Epithelial cell of proximal tubule (primary cell): ENCODE results near the gene PHC3. TPM values are rescaled to one million over a fixed set of nuclear protein-coding genes. Genes with fewer than 3 reads are reported as not detected.
"Not testable (repeated sequence)": the region's sequence is repeated elsewhere in the genome, so short reads cannot be mapped to it uniquely, and the experiment has no call there.

ENCODE experiments used
- DNase-seq: peaks from one replicate; pipeline ENCODE4 v3.0.0-alpha.2; 2011; ENCODE audit warnings: low read depth
- H3K4me3 ChIP-seq: 2 replicates; pipeline ENCODE4 v1.5.1; 2011; ENCODE audit warnings: low read depth, mild to moderate bottlenecking, low read length
- total RNA-seq: library from RNA; depleted of rRNA; stranded (reverse); fragments of >200 nt; gene quantifications from 2 replicates; pipeline ENCODE4 v1.2.3, GENCODE V29; 2015
- TF ChIP-seq, protein P1 (sequence below): conservative IDR thresholded peaks from 2 replicates; pipeline ENCODE4 v1.5.1; 2012; ENCODE audit warnings: low read depth, mild to moderate bottlenecking, low read length

Gene PHC3
- total RNA-seq, 1 donor from 2014 or later: 13.0 TPM

DNA sequence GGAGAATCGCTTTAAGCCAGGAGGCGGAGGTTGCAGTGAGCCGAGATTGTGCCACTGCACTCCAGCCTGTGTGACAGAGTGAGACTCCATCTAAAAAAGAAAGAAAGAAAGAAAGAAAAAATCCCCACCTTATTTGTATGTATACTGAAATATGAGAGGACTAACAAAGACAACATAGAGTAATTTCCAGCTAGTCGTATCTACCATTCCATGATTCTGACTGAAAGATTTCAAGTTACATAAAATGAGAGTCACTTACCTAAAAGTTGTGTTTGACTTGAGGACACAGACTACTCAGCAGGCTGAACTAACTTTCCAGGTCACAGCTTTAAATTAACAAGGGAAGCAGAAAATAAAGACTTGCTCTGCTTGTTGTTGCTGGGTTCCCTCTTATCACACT is 21.9 kb upstream of the PHC3 start:
- no peak for DNase-seq
- no peak overlapping the region for H3K4me3 ChIP-seq
- TF ChIP-seq, protein P1, sequence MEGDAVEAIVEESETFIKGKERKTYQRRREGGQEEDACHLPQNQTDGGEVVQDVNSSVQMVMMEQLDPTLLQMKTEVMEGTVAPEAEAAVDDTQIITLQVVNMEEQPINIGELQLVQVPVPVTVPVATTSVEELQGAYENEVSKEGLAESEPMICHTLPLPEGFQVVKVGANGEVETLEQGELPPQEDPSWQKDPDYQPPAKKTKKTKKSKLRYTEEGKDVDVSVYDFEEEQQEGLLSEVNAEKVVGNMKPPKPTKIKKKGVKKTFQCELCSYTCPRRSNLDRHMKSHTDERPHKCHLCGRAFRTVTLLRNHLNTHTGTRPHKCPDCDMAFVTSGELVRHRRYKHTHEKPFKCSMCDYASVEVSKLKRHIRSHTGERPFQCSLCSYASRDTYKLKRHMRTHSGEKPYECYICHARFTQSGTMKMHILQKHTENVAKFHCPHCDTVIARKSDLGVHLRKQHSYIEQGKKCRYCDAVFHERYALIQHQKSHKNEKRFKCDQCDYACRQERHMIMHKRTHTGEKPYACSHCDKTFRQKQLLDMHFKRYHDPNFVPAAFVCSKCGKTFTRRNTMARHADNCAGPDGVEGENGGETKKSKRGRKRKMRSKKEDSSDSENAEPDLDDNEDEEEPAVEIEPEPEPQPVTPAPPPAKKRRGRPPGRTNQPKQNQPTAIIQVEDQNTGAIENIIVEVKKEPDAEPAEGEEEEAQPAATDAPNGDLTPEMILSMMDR: no peak

DNA sequence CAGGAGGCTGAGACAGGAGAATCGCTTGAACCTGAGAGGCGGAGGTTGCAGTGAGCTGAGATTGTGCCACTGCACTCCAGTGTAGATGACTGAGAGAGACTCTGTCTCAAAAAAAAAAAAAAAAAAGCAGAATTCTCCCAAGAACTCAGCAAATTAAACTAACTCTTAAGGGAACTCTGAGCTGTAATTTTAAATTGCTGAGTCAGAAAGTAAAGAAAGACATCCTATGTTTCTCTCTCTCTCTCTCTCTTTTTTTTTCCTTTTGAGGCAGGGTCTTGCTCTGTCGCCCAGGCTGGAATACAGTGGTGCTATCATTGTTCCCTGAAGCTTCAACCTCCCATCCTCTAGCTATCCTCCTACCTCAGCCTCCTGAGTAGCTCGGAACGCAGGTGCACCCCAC is 20.0 kb upstream of the PHC3 start:
- no peak for DNase-seq
- no peak overlapping the region for H3K4me3 ChIP-seq
- TF ChIP-seq, protein P1: no peak

DNA sequence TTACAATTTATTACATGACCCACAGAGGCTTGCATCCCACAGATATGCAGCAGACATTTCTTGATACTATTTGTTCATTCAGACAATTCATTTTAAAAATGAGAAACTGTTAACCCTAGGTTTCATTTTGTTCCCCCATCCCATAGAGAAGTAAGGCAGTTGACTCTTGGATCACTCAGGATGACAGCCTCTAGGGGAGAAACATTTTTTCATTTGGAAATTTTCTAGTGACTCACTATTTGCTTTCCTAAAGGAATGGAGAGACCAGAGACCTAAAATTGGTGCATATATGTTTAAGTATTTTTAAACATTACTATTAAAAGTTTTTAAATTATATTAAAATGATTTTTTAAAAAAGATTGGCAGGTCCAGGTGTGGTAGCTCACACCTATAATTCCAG is 19.5 kb upstream of the PHC3 start:
- TF ChIP-seq, protein P1: no peak
- H3K4me3 ChIP-seq: no peak overlapping the region
- DNase-seq: no peak

DNA sequence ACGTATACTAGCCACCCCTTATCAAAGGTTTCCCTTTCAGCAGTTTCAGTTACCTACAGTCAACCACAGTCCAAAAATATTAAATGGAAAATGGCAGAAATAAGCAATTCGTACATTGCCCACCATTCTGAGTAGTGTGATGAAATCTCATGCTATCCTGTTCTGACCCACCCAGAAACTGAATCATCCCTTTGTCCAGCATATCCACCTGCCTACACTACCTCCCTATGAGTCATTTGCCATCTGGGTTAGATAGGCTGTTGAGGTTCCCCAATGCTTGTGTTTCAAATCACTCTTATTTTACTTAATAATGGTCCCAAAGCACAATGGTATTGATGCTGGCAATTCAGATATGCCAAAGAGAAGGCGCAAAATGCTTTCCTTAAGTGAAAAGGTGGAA is 15.3 kb upstream of the PHC3 start:
- TF ChIP-seq, protein P1: no peak
- DNase-seq: no peak
- H3K4me3 ChIP-seq: no peak overlapping the region

DNA sequence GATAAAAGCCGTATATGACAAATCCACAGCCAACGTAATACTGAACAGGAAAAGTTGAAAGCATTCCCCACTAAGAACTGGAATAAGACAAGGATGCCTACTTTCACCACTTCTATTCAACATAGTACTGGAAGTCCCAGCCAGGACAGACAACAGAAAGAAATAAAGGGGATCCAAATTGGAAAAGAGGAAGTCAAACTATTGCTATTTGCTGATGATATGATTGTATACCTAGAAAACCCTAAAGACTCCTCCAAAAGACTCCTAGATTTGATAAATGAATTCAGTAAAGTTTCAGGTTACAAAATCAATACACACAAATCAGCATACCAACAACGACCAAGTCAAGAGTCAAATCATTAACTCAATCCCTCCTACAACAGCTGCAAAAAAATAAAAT is 14.2 kb upstream of the PHC3 start:
- H3K4me3 ChIP-seq, DNase-seq: not testable (repeated sequence)

DNA sequence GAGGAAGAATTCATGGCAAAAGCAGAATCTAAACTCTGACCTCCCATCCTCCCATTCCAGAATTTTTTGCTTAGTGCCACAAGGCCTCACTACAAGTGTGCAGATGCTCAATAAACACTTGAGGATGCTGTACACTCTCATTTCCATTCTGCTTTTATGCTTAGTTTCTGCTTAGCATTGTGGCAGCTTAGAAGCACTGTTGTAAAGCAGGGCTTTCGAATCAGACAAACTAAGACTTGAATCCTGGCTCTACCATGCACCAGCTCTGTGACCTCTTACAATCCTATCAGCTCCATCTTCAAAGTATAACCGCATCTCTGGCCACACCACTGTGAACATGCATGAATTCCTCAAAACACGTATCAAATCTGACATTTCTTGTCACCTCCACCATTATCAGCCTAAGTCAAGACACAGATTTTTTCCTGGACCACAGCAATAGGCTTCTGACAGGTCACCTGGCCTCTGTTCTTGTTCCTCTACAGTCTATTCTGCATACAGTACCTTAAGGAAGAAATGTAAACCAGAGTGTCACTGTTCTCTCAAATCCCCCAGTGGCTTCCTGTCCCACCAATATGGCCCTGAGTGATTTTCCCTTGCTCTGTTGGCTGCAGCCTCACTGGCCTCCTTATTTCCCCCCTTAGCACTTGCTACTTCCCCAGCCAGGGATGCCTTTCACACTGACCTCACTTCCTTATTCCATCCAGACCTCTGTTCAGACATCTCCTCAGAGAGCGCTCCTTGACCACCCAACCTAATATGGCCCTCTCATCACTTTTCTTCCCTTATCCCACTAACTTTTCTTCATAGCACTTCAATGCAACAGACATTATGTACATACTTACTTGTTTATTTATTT is 8.1 kb upstream of the PHC3 start:
- no peak for DNase-seq
- TF ChIP-seq, protein P1: no peak
- H3K4me3 ChIP-seq: no peak overlapping the region

DNA sequence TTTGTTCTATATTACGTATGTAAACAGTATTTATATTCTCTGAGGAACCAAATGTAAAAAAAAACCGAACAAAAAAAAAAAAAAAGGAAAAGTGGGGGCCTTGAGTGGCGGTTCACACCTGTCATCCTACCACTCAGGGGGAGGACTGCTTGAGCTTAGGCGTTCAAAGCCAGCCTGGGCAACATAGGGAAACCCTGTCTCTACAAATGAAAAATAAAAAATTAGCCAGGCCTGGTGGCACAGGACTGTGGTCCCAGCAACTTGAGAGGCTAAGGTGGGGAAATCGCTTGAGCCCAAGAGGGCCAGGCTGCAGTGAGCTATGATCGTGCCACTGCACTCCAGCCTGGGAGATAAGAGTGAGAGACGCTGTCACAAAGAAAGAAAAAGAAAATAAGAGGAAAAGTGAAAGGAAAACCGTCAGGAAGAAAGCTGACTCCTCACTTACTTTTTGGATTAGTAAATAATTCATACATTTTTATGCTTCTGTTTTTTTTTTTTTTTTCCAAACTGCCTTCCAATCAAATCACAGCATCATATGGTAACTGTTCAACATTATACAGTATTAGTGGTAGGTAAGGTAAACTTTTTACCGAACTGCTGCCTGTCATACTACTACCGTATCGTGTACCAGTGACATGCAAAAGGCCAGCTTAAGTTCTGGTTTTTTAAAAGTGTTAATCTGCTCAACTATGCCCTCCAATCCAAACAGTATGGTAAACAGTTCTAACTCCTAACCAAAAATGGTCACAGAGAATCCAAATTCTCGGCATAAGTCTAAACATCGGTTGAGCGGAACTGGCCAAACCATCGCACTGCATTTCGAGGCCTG is 1.2 kb downstream of the PHC3 start:
- TF ChIP-seq, protein P1: no peak
- peak overlapping the region; percentile 99 for H3K4me3 ChIP-seq
- no peak for DNase-seq
